GM23248 (cell line): ENCODE measurements around the gene ANO6. TPM values are rescaled to one million over a fixed set of nuclear protein-coding genes. Genes with fewer than 3 reads are reported as not detected.
A peak's percentile ranks its signal among the peaks of the same experiment; 100 is the strongest.

ENCODE experiments used
- DNase-seq: peaks from one replicate; pipeline ENCODE4 v3.0.0-alpha.2; 2015
- H2AFZ ChIP-seq: fragments of 200-600 bp; sonication (generic); 2 replicates; pipeline ENCODE4 v1.6.1; 2016; ENCODE audit warnings: antibody characterized with exemption
- H3F3A ChIP-seq: fragments of 200-600 bp; sonication (generic); 2 replicates; pipeline ENCODE4 v1.6.1; 2016; ENCODE audit warnings: mild to moderate bottlenecking, antibody characterized with exemption, mixed run types; ENCODE audit not compliant: insufficient read depth
- H3K27ac ChIP-seq: fragments of 200-600 bp; sonication (generic); 2 replicates; pipeline ENCODE4 v1.5.1; 2016; ENCODE audit warnings: mild to moderate bottlenecking
- H3K27me3 ChIP-seq: fragments of 200-600 bp; sonication (generic); replicated peaks from 2 replicates; pipeline ENCODE4 v1.6.1; 2016; ENCODE audit warnings: mild to moderate bottlenecking; ENCODE audit not compliant: insufficient read depth
- H3K36me3 ChIP-seq: fragments of 200-600 bp; sonication (generic); 2 replicates; pipeline ENCODE4 v1.6.1; 2016; ENCODE audit warnings: low read depth, mild to moderate bottlenecking
- H3K4me1 ChIP-seq: fragments of 200-600 bp; sonication (generic); 2 replicates; pipeline ENCODE4 v1.6.1; 2016; ENCODE audit warnings: mild to moderate bottlenecking; ENCODE audit not compliant: insufficient read depth
- H3K4me2 ChIP-seq: fragments of 200-600 bp; sonication (generic); one replicate; pipeline ENCODE4 v1.6.1; 2016; ENCODE audit warnings: mild to moderate bottlenecking; ENCODE audit not compliant: unreplicated experiment
- H3K4me3 ChIP-seq: fragments of 200-600 bp; sonication (generic); 2 replicates; pipeline ENCODE4 v1.5.1; 2016; ENCODE audit warnings: mild to moderate bottlenecking
- H3K79me2 ChIP-seq: fragments of 200-600 bp; sonication (generic); 2 replicates; pipeline ENCODE4 v1.6.1; 2016; ENCODE audit warnings: mild to moderate bottlenecking; ENCODE audit not compliant: insufficient read depth
- H3K9ac ChIP-seq: fragments of 200-600 bp; sonication (generic); 2 replicates; pipeline ENCODE4 v1.6.1; 2016; ENCODE audit warnings: mild to moderate bottlenecking
- H3K9me2 ChIP-seq: fragments of 200-600 bp; sonication (generic); 2 replicates; pipeline ENCODE4 v1.6.1; 2016; ENCODE audit warnings: mixed run types, mild to moderate bottlenecking, moderate library complexity; ENCODE audit not compliant: insufficient read depth
- H3K9me3 ChIP-seq: fragments of 200-600 bp; sonication (generic); one replicate; pipeline ENCODE4 v1.6.1; 2017; ENCODE audit warnings: low read depth
- H4K20me1 ChIP-seq: fragments of 200-600 bp; sonication (generic); 2 replicates; pipeline ENCODE4 v1.6.0; 2016; ENCODE audit not compliant: insufficient read depth
- EZH2 ChIP-seq: fragments of 200-600 bp; sonication (generic); IDR thresholded peaks from 2 replicates; pipeline ENCODE4 v1.6.1; 2018; ENCODE audit warnings: antibody characterized with exemption, mild to moderate bottlenecking; ENCODE audit not compliant: insufficient read depth, poor library complexity, severe bottlenecking
- EZH2phosphoT487 ChIP-seq: fragments of 200-600 bp; sonication (generic); IDR thresholded peaks from 2 replicates; pipeline ENCODE4 v1.6.1; 2018; ENCODE audit warnings: antibody characterized with exemption, moderate library complexity, mild to moderate bottlenecking, low read depth; ENCODE audit not compliant: insufficient read depth
- WGBS, 2 experiments: methylation state at CpG; one replicate each; pipeline ENCODE4 v1.1.6; 2015 to 2017; ENCODE audit warnings: low lambda C conversion rate in 2 of 2, low coverage in 1 of 2; ENCODE audit errors: missing lambda C conversion rate in 2 of 2; 5-methylcytosine and 5-hydroxymethylcytosine counted together
- in situ Hi-C: fragments of 300-500 bp; cut with MboI; formaldehyde crosslinking; loops from 2 replicates; pipeline ENCODE4 v1.15.0; 2020
- polyA plus RNA-seq: library from polyadenylated mRNA; unstranded; fragments of >200 nt; fragmentation: Nextera tagmentation; extraction: Ambion mirVana; gene quantifications from 2 replicates; pipeline ENCODE4 v1.2.1, GENCODE V29; 2016
- total RNA-seq: library from RNA; depleted of rRNA; stranded (reverse); fragments of >200 nt; shearing (Covaris generic); gene quantifications from 2 replicates; pipeline ENCODE4 v1.2.3, GENCODE V29; 2014

The ANO6 gene
- total and polyA plus RNA-seq, 2 experiments from 2014 or later = 50.1 to 65.4 TPM

- H3K36me3 ChIP-seq = 0 out of 2 replicates have a peak, but pooled peaks cover 2% of the 10 kb centered on the region
- no peak overlapping the region for H3K9ac ChIP-seq
- no peak overlapping the region for H3K4me2 ChIP-seq
- H3K27ac ChIP-seq = no peak overlapping the region
- no peak for DNase-seq
- no peak overlapping the region for H2AFZ ChIP-seq
- H4K20me1 ChIP-seq = no peaks in the 10 kb centered on the region
- 100% methylated on average over 1 of the region's 1 CpG for WGBS, 2 experiments
- H3K4me3 ChIP-seq = no peak overlapping the region
- TF ChIP-seq EZH2 (no peak), EZH2phosphoT487 (no peak)
- no peaks in the 10 kb centered on the region for H3F3A ChIP-seq
- in situ Hi-C loops = no loop called here
- no peaks in the 10 kb centered on the region for H3K4me1 ChIP-seq
- H3K27me3 ChIP-seq = no peaks in the 10 kb centered on the region
- no peaks in the 10 kb centered on the region for H3K9me2 ChIP-seq
- peaks cover 100% of the 10 kb centered on the region for H3K79me2 ChIP-seq
- H3K9me3 ChIP-seq = no peaks in the 10 kb centered on the region
Measured at GRCh38 chr12:45248095-45248494, 32.2 kb downstream of the ANO6 start.

- Histone ChIP-seq H3K27ac (no peak overlapping the region), H3K27me3 (no peaks in the 10 kb centered on the region)
- TF ChIP-seq EZH2phosphoT487 (no peak), EZH2 (no peak)
Measured at GRCh38 chr12:45254254-45254653, 38.4 kb downstream of the ANO6 start.

GRCh38 chr12:45256721-45257120, 40.8 kb downstream of the ANO6 start:
- no peaks in the 10 kb centered on the region for H4K20me1 ChIP-seq
- no peaks in the 10 kb centered on the region for H3K9me2 ChIP-seq
- peaks cover 89% of the 10 kb centered on the region for H3K79me2 ChIP-seq
- no peaks in the 10 kb centered on the region for H3K36me3 ChIP-seq
- H3K9me3 ChIP-seq = no peaks in the 10 kb centered on the region
- no peak overlapping the region for H3K4me2 ChIP-seq
- DNase-seq = no peak
- H3K27me3 ChIP-seq = no peaks in the 10 kb centered on the region
- TF ChIP-seq EZH2phosphoT487 = no peak
- no peak for TF ChIP-seq EZH2
- no peak overlapping the region for H3K9ac ChIP-seq
- peaks cover 19% of the 10 kb centered on the region for H3K4me1 ChIP-seq
- no peak overlapping the region for H3K4me3 ChIP-seq
- no peak overlapping the region for H3K27ac ChIP-seq
- in situ Hi-C loops = no loop called here
- H3F3A ChIP-seq = peaks cover 26% of the 10 kb centered on the region; the same call in 1 of the 2 replicates
- H2AFZ ChIP-seq = no peak overlapping the region

More at GRCh38 chr12:45254254-45254653, 38.4 kb downstream of the ANO6 start:
- peaks cover 6% of the 10 kb centered on the region for H3K4me1 ChIP-seq
- no peaks in the 10 kb centered on the region for H3K9me3 ChIP-seq
- H3K36me3 ChIP-seq = no peaks in the 10 kb centered on the region
- H2AFZ ChIP-seq = no peak overlapping the region
- H3K9ac ChIP-seq = no peak overlapping the region
- H4K20me1 ChIP-seq = no peaks in the 10 kb centered on the region
- no peaks in the 10 kb centered on the region for H3K9me2 ChIP-seq
- H3F3A ChIP-seq = peaks cover 10% of the 10 kb centered on the region; the same call in 1 of the 2 replicates
- H3K4me3 ChIP-seq = no peak overlapping the region
- no peak overlapping the region for H3K4me2 ChIP-seq
- H3K79me2 ChIP-seq = peaks cover 100% of the 10 kb centered on the region
- no peak for DNase-seq
- in situ Hi-C loops = no loop called here
- WGBS, 2 experiments = 100% methylated on average over 1 of the region's 1 CpG

GRCh38 chr12:45257185-45257930, 41.5 kb downstream of the ANO6 start:
- Histone ChIP-seq H3K4me2 (no peak overlapping the region), H2AFZ (no peak overlapping the region), H3K36me3 (no peaks in the 10 kb centered on the region), H3K9ac (no peak overlapping the region), H3F3A (peaks cover 26% of the 10 kb centered on the region; the same call in 1 of the 2 replicates), H3K9me3 (no peaks in the 10 kb centered on the region), H3K27ac (no peak overlapping the region), H3K27me3 (no peaks in the 10 kb centered on the region), H4K20me1 (no peaks in the 10 kb centered on the region), H3K4me3 (no peak overlapping the region), H3K4me1 (peaks cover 19% of the 10 kb centered on the region), H3K79me2 (peaks cover 89% of the 10 kb centered on the region), H3K9me2 (no peaks in the 10 kb centered on the region)
- 94% methylated on average over 6 of the region's 6 CpGs for WGBS, 2 experiments
- no peak for TF ChIP-seq EZH2
- TF ChIP-seq EZH2phosphoT487 = no peak
- DNase-seq = no peak
- in situ Hi-C loops = no loop called here

GRCh38 chr12:45259675-45260074, 43.8 kb downstream of the ANO6 start:
- H3K4me1 ChIP-seq = peaks cover 19% of the 10 kb centered on the region
- TF ChIP-seq EZH2phosphoT487 (no peak), EZH2 (no peak)
- H3K36me3 ChIP-seq = no peaks in the 10 kb centered on the region
- WGBS, 2 experiments = 48 to 50% methylated on average over 3 of the region's 3 CpGs
- no peak overlapping the region for H3K4me3 ChIP-seq
- no peaks in the 10 kb centered on the region for H4K20me1 ChIP-seq
- no peaks in the 10 kb centered on the region for H3K9me3 ChIP-seq
- DNase-seq = peak; percentile 70
- H2AFZ ChIP-seq = no peak overlapping the region
- peak overlapping the region; percentile 66 for H3K4me2 ChIP-seq
- no peaks in the 10 kb centered on the region for H3K9me2 ChIP-seq
- H3K9ac ChIP-seq = peak overlapping the region; percentile 10
- in situ Hi-C loops = no loop called here
- H3F3A ChIP-seq = peaks cover 22% of the 10 kb centered on the region; the same call in 1 of the 2 replicates
- peaks cover 89% of the 10 kb centered on the region for H3K79me2 ChIP-seq
- no peaks in the 10 kb centered on the region for H3K27me3 ChIP-seq
- peak overlapping the region; percentile 68 for H3K27ac ChIP-seq
